Measurements from ENCODE around the gene CAPN1.

- no peak for TF ChIP-seq CTCF (IDR thresholded peaks at IDR 0.05)
- no peak for TF ChIP-seq POLR2A (IDR thresholded peaks at IDR 0.05)
Observed at GRCh38 chr11:65217441-65218423, 36.0 kb downstream of the CAPN1 start.

All from adrenal gland (tissue), 5 donors.